NCI-H82 (cell line): ENCODE results near the gene DYNAP.

Experiments
- DNase-seq: peaks from one replicate; lab custom pipeline; 2025; lab: John Stamatoyannopoulos, UW

DYNAP gene, protein sequence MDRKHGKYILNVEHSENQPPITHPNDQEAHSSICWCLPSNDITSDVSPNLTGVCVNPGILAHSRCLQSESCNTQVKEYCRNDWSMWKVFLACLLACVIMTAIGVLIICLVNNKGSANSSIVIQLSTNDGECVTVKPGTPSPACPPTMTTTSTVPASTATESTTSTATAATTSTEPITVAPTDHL

DNA sequence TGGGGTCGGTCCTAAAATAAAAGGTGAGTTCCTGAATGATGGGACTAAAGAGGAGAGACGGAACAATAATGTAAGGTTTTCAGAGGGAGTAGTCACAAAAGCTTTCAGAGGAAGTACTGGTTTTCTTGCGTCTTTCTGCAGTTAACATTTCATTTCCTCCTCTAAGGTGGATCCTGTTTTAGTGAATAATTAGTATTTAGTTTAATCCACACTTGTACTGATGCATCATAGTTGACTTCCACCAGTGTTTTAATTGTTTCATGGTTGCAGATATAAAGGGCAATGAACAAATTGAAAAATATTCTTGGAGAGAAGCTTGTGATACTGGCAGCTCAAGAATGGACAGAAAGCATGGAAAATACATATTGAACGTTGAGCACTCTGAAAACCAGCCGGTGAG is at the start of gene DYNAP:
Gene DYNAP, plus strand, starts transcription at position 301 of the 400 bp plus-strand sequence. Its CDS starts 38 bp downstream, at position 339.
- no peak for DNase-seq

- DNase-seq, result peak; percentile 2
Measured at GRCh38 chr18:54551590-54551989, 39.5 kb upstream of the DYNAP start.

- DNase-seq, result no peak
Measured at GRCh38 chr18:54555286-54555685, 35.8 kb upstream of the DYNAP start.

GRCh38 chr18:54555996-54556395 is 35.0 kb upstream of the DYNAP start:
- DNase-seq, result no peak

DNA sequence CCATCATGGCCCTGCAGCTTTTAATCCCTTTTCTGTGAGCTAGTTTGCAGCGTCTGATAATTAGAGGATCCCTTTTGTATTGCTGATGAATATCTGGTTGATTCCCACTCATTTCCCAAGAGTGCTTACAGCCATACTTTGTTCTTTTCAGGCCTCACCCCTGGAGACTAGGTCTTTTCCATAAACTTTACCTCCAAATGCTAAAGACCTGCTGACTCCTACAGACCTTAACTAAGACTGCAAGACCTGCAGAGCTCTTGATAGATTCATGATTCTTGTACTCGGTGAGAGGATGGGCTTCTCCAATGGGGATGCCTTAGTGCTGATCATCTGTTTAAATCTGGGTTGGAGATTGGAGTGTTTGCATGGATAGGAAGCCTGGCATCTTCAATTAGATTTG is 33.1 kb upstream of the DYNAP start:
- no peak for DNase-seq

- DNase-seq, result peak; percentile 37
Measured at GRCh38 chr18:54558609-54559585, 32.1 kb upstream of the DYNAP start.

DNA sequence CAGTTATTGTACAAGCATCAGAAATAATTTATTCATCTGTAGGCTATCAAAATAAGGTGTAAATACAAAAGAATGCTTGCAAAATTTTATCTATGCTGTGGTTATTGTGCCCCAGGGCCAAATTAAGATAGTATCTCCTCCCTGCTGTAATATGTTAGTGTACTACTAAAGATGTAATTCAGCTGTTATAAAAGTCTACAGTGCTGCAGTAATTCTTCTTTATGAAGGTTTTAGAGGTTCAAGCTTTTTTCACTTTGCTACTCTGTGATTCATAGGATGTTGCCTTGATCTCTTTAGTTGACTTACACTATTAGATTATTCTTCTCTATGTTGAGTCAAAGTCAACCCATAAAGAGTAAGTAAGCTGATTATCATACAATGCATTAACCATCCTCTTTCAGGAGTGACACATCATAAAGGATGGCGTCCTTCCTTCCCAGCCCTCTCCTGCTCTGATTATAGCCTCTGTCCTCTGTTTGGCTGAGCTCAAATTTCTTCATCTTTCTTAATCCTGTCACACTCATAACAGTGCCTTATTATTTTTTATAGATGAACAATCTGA is 29.3 kb upstream of the DYNAP start:
- peak; percentile 49 for DNase-seq

DNA sequence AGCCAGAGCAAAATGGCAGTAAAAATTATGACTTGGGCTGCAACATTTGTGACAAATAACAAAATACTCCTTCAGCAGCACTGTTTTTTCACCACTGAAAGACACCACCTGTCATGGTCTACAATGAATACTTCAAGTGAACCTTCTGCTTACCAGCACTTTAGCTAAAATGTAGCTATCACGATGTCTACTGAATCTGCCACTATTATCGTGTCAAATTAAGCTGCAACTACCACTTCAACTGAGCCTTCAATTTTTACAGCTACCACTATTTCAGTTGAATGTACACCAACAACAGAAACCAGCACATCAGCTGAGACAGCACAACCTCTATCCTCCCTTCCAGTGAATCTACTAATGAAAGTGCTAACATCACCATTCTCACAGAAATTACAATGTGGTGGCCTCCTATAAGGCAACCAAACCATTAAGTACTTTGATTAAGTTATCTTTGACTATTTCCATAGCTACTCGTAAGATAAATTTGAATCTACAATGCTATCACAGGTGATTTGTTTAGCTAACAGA is 10.8 kb upstream of the DYNAP start:
- no peak for DNase-seq

DNA sequence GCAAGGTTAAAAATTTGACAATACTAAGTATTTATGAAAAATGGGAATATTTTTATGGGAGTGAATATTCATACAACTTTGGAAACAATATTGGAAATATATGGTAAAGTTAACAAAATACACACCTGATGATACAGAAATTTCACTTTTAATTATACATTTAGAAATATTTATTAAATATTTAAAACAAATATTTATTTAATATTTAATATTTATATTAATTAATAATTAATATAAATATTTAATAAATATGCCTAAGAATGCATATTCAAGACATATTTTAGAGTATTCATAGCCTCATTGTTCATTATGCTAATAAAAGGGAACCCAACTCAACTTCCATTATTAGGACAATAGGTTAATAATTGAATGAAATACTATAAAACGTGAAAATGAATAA is 7.0 kb upstream of the DYNAP start:
- no peak for DNase-seq

DNA sequence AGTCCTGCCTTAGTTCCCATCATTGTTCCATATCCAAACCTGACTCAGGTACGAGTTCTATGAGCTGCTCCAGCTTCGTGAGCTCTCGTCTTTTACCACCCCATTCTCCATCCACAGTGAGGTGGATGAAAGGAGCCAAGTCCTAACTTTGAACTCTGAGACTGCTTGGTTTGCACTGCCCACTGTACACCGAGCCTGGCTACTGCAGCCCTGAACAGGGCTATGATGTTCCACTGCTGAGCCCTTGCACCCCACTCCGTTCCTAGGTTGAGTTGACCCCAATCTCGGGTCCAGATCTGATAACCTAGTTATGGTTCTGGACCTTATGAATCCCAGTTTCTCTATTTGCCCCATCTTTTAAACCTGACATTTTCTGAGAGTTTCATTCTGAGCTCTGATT is 5.3 kb upstream of the DYNAP start:
- DNase-seq, result no peak

DNA sequence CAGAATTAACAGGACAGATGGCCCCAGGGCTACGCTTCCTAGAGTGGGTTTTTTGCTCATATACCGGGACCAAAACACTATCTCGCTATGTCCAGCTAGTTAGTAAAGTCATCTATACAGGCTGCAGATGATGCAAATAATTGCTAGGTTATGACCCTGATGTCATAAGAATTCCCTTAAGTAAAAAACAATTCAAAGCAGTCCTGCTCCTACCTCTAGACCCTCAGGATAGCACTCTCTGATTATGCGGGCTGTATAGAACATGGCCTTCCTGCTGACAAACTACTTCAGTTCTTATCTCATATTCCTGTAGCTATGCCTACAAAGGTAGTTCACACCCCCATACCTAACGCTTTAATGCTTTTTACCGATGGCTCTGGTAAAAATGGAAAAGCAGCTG is 13.2 kb downstream of the DYNAP start:
- no peak for DNase-seq

- DNase-seq, result no peak
Measured at GRCh38 chr18:54606835-54607212, 15.8 kb downstream of the DYNAP start.

GRCh38 chr18:54607213-54608027 is 16.4 kb downstream of the DYNAP start:
- DNase-seq, result no peak

DNA sequence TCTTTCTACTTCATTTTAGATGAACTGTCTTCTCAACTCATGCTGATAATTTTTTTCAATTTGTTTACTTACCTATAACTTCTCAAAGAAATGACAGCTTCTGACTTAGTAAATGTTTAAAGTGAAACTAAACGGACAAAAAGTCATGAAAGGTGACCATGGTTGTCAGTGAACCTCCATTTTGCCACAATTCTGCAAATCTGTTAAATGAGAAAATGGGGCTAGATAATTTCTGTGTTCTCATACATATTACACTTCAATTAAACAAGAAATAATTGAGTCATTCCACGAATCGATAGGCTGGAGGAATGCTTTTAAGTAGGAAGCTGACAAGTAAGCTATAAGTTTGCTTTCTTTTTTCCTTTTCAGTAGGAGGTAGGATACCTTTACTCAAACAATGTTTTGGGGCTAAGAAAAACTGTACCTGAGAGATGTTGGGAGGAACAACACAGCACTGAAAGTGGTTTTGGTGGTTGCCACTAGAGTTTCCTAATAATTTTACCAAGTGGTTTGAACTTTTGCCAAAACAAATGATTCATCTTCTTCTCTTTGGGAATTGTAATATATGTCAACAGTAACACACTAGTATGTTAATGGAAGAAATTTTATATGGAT is 17.1 kb downstream of the DYNAP start:
- DNase-seq, result no peak

DNA sequence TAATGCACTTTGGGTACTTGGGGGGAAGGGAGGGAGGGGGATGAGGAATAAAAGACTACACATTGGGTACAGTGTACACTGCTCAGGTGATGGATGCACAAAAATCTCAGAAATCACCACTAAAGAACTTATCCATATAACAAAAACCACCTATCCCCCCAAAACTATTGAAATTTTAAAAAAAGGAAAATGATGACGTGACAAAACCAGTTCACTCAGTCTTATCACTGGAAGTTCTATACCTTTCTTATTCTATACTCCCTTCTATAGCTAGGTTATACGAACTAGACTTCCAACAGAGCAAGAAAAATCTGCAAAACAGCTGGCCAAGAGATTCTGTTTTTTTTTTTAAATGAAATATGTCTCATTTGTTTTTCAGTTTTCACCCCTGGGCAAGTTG is 20.8 kb downstream of the DYNAP start:
- DNase-seq, result no peak

DNA sequence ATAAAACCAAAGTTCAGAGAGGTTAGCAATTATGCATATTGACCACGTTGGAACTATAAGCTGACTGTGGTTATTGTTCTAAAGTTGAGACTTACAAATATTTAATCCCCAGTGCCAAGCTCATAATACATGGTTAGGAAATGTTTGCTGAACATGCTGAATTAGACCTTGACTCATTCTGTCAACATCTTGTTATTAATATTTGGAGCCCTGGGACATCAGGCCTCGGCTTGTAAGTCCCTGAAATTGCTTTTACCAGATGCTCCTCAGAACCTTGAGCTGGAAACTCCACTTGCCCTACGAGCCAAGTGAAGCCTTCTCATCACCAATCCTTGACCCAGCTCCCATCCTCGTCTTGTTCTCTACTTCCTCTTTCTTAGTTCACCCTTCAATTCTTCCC is 21.2 kb downstream of the DYNAP start:
- no peak for DNase-seq

- DNase-seq, result no peak
Measured at GRCh38 chr18:54613174-54613573, 22.1 kb downstream of the DYNAP start.

DNA sequence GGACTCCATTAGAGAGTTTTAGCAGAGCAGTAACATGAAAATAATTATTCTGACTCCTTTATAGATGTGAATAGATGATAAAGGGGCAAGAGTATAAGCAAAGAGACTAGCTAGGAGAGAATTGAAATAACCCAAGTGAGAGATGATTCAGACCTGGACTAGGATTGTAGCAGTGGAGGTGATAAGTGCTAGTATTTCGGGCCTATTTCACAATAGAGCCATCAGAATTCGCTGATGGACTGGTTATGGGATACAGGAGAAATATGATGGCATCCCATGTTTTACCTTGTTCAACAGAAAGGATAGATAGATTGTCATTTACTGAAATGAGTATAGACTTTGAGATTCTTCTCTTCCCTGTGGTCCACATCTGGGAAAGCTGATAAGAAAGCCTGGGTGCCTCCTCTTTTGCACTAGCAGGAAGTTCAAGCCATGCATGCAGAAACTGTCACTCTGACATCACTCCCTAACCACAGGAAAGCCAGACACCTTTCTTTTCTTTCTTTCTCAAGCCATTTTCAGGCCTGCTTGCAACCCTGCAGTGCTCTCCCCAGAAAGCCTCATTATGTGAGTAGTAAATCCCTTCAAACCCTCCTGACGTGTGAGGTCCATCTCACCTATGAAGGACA is 25.3 kb downstream of the DYNAP start:
- DNase-seq, result no peak

GRCh38 chr18:54622084-54622483 is 31.0 kb downstream of the DYNAP start:
- DNase-seq, result no peak

DNA sequence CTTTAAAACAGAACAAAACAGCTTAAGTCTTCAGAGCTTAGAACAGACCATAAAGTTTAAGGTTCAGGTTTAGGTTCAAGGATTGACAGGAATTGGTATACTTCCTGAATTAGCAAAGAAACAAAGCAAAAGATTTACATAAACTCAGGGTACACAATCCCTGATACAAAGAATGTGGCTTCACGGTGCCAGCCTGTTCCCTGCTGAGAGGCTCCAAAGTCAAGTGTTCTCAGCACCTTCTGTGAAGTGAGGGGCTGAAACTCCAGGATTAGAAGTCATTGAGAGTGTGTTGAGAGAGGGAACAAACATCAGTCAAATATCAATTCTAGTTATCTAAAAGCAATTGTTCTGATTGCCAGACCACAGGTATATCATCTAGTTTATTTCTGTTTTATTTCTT is 35.7 kb downstream of the DYNAP start:
- no peak for DNase-seq

GRCh38 chr18:54630963-54631362 is 39.9 kb downstream of the DYNAP start:
- no peak for DNase-seq
